Nephron progenitor cell (in vitro differentiated cells): Measurements from ENCODE around the gene CCDC146.
A peak's percentile ranks its signal among the peaks of the same experiment; 100 is the strongest.

Experiments
- DNase-seq: peaks from one replicate; pipeline ENCODE4 v3.0.0; 2021
- H3K27ac Mint-ChIP-seq: 2 replicates; pipeline ENCODE4 v1.8.0; 2021; ENCODE audit warnings: mild to moderate bottlenecking, moderate library complexity, mixed read lengths
- H3K27me3 Mint-ChIP-seq: 2 replicates; pipeline ENCODE4 v1.8.0; 2021; ENCODE audit warnings: mild to moderate bottlenecking, low read depth, mixed read lengths; ENCODE audit not compliant: poor library complexity
- H3K36me3 Mint-ChIP-seq: 2 replicates; pipeline ENCODE4 v1.8.0; 2021; ENCODE audit warnings: low read depth, mixed read lengths
- H3K4me1 Mint-ChIP-seq: 2 replicates; pipeline ENCODE4 v1.8.0; 2021; ENCODE audit warnings: mixed read lengths
- H3K4me3 Mint-ChIP-seq: 2 replicates; pipeline ENCODE4 v1.8.0; 2021; ENCODE audit warnings: mild to moderate bottlenecking, moderate library complexity, mixed read lengths
- H3K9me3 Mint-ChIP-seq: 2 replicates; pipeline ENCODE4 v1.8.0; 2021; ENCODE audit warnings: mild to moderate bottlenecking, moderate library complexity, mixed read lengths
- TF ChIP-seq, protein P1 (sequence below): fragments of 200-600 bp; sonication (generic); IDR thresholded peaks from 2 replicates; pipeline ENCODE4 v1.5.0; 2021; ENCODE audit warnings: antibody characterized with exemption

CCDC146 gene

DNA sequence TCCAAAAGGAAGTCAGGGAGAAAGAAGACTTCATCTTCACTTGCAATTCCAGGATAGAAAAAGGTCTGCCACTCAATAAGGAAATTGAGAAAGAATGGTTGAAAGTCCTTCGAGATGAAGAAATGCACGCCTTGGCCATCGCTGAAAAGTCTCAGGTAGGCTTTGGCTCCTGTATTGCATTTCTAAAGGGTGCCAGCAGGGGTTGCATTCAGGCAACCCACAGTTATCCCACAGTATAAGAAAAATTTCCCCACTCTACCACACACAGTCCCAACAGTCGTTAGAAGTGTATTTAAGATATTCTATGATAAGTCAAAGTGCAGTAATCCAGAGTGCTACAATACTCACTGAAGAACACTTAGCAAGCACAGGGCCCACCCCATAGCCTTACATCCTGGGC, 170.6 kb downstream of the CCDC146 start:
- no peak overlapping the region for H3K27ac Mint-ChIP-seq
- TF ChIP-seq, protein P1, sequence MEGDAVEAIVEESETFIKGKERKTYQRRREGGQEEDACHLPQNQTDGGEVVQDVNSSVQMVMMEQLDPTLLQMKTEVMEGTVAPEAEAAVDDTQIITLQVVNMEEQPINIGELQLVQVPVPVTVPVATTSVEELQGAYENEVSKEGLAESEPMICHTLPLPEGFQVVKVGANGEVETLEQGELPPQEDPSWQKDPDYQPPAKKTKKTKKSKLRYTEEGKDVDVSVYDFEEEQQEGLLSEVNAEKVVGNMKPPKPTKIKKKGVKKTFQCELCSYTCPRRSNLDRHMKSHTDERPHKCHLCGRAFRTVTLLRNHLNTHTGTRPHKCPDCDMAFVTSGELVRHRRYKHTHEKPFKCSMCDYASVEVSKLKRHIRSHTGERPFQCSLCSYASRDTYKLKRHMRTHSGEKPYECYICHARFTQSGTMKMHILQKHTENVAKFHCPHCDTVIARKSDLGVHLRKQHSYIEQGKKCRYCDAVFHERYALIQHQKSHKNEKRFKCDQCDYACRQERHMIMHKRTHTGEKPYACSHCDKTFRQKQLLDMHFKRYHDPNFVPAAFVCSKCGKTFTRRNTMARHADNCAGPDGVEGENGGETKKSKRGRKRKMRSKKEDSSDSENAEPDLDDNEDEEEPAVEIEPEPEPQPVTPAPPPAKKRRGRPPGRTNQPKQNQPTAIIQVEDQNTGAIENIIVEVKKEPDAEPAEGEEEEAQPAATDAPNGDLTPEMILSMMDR: no peak
- no peak overlapping the region for H3K4me3 Mint-ChIP-seq
- peaks cover 36% of the 10 kb centered on the region for H3K36me3 Mint-ChIP-seq
- peaks cover 4% of the 10 kb centered on the region for H3K27me3 Mint-ChIP-seq
- peaks cover 15% of the 10 kb centered on the region for H3K9me3 Mint-ChIP-seq
- no peak for DNase-seq
- H3K4me1 Mint-ChIP-seq: no peaks in the 10 kb centered on the region

- DNase-seq: no peak
- peaks cover 3% of the 10 kb centered on the region for H3K27me3 Mint-ChIP-seq
- H3K27ac Mint-ChIP-seq: no peak overlapping the region
- peaks cover 15% of the 10 kb centered on the region for H3K9me3 Mint-ChIP-seq
- TF ChIP-seq, protein P1: no peak
- peaks cover 28% of the 10 kb centered on the region for H3K36me3 Mint-ChIP-seq
- no peaks in the 10 kb centered on the region for H3K4me1 Mint-ChIP-seq
- H3K4me3 Mint-ChIP-seq: no peak overlapping the region
Measured at GRCh38 chr7:77295549-77295948, 173.1 kb downstream of the CCDC146 start.

- no peak for DNase-seq
- peaks cover 46% of the 10 kb centered on the region for H3K9me3 Mint-ChIP-seq
- TF ChIP-seq, protein P1: no peak
- H3K27me3 Mint-ChIP-seq: peaks cover 1% of the 10 kb centered on the region
- peaks cover 10% of the 10 kb centered on the region for H3K4me1 Mint-ChIP-seq
- peak overlapping the region; percentile 92 for H3K27ac Mint-ChIP-seq
- H3K36me3 Mint-ChIP-seq: peaks cover 53% of the 10 kb centered on the region
- no peak overlapping the region for H3K4me3 Mint-ChIP-seq
Measured at GRCh38 chr7:77306231-77307067, 184.0 kb downstream of the CCDC146 start.

DNA sequence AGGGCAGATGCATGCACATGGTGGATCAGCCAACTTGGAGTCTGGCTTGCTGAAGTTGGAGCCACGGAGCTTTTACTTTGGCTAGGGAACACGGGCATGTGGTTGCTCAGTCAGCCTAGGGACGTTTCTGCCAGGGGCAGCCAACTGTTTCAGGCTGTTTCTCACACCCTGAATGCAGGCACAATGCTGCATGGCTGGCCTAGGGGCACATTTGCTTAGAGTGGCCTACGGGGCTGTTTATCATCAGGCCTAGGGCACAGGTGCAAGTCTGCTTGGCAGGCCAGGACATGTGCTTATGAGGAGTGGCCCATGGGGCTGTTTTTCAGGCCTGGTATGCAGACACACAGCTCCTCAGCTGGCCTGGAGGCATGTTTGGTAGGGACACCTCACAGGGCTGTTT, 186.4 kb downstream of the CCDC146 start:
- Mint-ChIP-seq H3K27me3 (no peaks in the 10 kb centered on the region), H3K4me3 (no peak overlapping the region), H3K9me3 (peaks cover 24% of the 10 kb centered on the region), H3K36me3 (peaks cover 31% of the 10 kb centered on the region), H3K27ac (no peak overlapping the region), H3K4me1 (peaks cover 10% of the 10 kb centered on the region)
- TF ChIP-seq, protein P1: no peak
- DNase-seq: no peak

DNA sequence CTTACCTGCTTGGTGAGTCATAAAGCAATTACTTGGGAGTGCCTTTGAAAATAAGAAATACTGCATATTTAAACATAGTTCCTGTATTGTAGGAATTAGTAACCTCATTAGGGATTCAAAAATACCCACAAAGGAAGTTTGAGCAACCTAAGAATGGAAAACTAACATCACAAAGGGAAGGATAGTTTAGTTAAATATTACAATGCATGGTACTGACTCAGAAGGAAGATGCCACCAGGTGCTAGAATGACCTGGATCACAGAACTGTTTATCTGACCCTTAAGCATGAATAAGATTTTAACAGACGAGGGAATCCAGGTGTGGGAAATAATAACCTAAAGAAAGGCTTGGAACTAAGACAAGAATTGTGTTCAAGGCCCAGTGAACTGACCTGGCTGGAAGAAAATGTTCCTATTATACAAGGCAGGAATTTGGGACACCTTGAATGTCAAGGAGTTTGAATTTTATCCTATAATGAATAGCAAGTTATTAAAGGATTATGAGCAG, 187.4 kb downstream of the CCDC146 start:
- Mint-ChIP-seq H3K4me3 (no peak overlapping the region), H3K27me3 (no peaks in the 10 kb centered on the region), H3K27ac (no peak overlapping the region), H3K9me3 (peaks cover 15% of the 10 kb centered on the region), H3K4me1 (peaks cover 10% of the 10 kb centered on the region), H3K36me3 (peaks cover 21% of the 10 kb centered on the region)
- TF ChIP-seq, protein P1: no peak
- no peak for DNase-seq

GRCh38 chr7:77310982-77311381, 188.6 kb downstream of the CCDC146 start:
- no peak for DNase-seq
- no peak overlapping the region for H3K27ac Mint-ChIP-seq
- no peak overlapping the region for H3K4me3 Mint-ChIP-seq
- H3K4me1 Mint-ChIP-seq: peaks cover 9% of the 10 kb centered on the region
- H3K9me3 Mint-ChIP-seq: peaks cover 3% of the 10 kb centered on the region
- TF ChIP-seq, protein P1: no peak
- peaks cover 2% of the 10 kb centered on the region for H3K27me3 Mint-ChIP-seq
- peaks cover 9% of the 10 kb centered on the region for H3K36me3 Mint-ChIP-seq
